NCI-H1105 treated with DMSO at 0.1 percent for 48 hours (cell line): ENCODE results near the gene RAB3A.

Source experiments
- DNase-seq: peaks from one replicate; lab custom pipeline; 2025; lab: John Stamatoyannopoulos, UW

RAB3A gene

GRCh38 chr19:18197306-18197705 lies 6.5 kb downstream of the RAB3A start:
- DNase-seq: no peak

GRCh38 chr19:18196511-18196845 lies 7.4 kb downstream of the RAB3A start:
- no peak for DNase-seq

- DNase-seq: no peak
These were observed 9.1 kb downstream of the RAB3A start for GRCh38 chr19:18194554-18195238.

- DNase-seq: no peak
These were observed 9.7 kb downstream of the RAB3A start for GRCh38 chr19:18194181-18194530.

DNA sequence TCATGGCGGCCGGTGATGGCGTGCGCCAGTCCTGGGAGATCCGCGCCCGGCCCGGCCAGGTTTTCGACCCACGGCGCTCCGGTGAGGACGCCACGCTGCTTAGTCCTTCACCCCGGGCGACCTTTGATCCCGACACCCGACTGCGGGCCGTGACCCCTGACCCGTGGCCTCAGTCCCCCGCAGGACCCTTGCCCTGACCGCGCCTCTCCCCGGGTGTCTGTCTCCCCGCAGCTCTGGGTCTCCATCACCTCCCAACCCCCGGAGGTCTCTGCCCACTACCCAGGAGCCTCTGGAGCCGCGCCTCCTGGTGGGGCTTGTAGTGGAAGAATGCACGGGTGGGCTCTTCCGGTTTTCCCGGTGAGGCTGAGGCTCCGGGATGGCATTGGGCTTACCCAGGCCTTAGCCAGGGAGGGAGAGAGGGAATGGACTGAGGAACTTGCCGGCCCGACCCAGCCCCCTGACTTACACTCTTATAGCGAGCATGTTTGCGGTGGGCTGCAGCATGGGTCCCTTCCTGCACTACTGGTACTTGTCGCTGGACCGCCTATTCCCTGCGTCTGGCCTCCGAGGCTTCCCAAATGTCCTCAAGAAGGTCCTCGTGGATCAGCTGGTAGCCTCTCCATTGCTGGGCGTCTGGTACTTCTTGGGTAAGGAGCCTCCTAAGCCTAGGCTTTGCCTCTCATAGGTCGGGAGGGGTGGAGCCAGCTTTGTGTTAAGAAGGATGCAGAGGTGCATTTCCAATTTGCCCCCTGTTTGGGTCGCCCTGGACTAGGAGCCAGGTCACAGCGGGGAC lies 10.3 kb downstream of the RAB3A start:
- DNase-seq: no peak

- peak; percentile 100 for DNase-seq
These were observed 11.0 kb downstream of the RAB3A start, which contains the start of gene MPV17L2 for GRCh38 chr19:18192673-18193387. TSS of gene MPV17L2 (plus strand) at chr19:18193218. CDS start at chr19:18193282, 64 bp downstream.

DNA sequence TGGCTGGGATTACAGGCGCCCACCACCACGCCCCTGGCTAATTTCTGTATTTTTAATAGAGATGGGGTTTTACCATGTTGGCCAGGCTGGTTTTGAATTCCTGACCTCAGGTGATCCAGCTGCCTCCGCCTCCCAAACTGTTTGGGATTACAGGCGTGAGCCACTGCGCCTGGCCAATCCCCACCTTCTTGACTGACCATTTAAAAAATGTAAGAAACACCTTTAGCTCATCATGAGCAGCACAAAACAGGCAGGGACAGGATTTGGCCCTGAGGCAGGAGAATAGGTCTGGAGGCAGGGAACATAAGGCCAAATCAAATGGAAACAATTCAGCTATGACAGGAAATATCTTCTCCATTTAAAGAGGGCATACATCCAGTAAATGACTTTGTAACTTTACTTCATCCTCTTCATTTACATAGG lies 12.2 kb downstream of the RAB3A start:
- DNase-seq: no peak

DNA sequence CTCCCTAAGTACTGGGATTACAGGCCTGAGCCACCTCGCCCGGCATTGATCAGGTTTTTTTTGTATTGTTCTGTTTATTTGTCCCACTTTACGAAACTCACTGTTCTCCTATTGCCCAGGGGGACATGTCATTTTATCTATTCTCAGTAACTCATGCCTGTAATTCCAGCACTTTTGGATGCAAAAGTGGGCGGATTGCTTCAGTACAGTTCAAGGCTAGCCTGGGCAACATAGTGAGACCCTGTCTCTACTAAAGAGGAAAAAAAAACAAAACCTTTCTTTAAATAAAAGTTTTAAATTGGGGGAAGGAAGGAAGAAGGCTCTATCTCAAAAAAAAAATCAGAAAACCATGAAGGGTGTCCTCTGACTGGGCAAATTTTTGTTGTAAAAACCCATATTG lies 13.6 kb downstream of the RAB3A start:
- no peak for DNase-seq

DNA sequence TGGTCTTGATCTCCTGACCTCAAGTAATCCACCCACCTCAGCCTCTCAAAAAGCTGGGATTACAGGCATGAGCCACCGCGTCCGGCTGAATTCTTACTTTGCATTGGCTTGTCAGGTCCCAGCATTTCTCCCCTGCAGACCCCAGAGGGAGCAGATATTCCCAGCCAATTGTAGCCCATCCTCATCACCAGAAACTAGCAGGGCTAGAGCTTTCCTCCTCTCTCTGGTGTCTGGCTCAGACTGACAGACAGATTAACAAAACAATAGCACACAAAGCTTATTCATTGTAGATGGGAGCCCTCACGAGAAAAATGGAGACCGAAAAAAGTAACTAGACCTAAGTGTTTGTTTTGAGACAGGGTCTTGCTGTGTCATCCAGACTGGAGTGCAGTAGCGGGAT lies 18.3 kb downstream of the RAB3A start:
- no peak for DNase-seq

- no peak for DNase-seq
These were observed 20.3 kb downstream of the RAB3A start for GRCh38 chr19:18183529-18183928.

DNA sequence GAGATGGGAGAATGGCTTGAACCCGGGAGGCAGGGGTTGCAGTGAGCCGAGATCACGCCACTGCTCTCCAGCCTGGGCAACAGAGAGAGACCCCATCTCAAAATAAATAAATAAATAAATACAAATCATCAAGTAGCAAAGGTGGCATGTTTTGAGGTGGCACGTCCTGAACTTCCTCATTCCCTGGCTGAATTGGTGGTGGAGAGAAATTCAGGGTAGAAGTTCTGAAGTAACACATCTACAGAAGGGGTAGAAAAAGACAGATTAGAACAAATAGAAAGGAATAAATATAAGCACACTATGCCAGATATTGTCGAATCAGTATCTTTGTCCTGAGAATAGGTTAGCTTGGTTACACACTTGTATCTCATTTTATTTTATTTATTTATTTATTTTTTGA lies 23.9 kb downstream of the RAB3A start:
- DNase-seq: no peak

- no peak for DNase-seq
These were observed 27.2 kb downstream of the RAB3A start for GRCh38 chr19:18176367-18177310.

- DNase-seq: no peak
These were observed 28.9 kb downstream of the RAB3A start for GRCh38 chr19:18174983-18175382.

- peak; percentile 83 for DNase-seq
These were observed 30.1 kb downstream of the RAB3A start, which contains the start of gene IFI30 for GRCh38 chr19:18173572-18174288. TSS of gene IFI30 (plus strand) at chr19:18173813. CDS start at chr19:18173842, 29 bp downstream.

DNA sequence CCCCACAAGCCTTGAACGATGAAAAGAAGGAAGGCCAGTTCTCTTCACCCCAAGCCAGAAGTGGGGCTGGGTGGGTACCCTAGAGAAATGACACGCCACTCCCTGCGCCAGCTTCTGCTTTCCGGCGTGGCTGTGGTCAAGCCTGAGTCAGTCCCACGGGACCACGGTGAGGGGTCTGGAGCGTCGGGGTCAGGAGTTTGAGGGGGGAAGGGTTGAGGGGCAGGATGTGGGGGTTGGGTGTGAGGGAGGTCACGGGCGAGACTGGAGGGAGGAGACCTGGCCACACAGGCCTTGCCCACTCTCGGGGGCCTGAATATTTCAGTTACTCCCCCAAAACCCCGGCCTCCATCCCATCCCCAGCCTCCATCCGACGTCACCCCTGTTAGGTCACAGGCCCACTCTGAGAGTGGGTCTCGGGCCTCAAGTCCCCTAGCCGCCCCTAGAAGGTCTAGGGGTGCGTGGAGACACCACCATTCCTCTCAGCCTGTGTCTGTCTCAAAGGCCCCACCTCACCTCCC lies 30.7 kb downstream of the RAB3A start:
- DNase-seq: no peak

DNA sequence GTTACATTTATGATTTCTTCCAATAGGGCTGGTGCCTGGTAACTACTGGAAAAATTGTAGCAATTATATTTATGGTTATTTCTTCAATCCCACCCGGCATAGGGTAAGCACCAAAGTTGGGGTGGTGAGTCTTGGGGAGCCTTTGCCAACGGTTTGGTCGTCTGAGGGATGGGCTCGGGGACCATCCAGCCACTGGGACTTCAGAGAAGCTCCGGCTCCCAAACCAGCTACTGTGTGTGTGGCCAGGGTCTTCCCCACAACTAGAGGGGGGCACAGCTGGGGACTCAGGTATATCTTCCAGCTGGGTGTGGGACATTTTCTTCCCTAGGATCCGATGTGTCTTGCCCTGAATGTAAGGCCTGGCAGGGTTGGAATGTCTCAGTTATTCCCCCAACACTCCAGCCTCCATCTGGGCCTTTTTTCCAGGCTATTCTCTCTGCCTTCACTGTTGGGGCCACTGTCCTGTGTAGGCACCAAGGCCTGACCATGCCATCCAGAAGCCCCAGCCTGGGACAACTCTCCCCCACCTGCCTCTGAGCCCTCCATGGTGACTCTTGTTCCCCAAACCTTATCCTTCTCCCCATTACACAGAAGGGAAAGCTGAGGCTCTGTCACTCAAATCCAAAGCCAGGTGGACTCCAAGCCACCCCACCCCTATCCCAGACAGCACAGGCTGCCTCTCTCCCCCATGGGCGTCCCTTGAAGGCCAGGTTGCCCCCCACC lies 31.4 kb downstream of the RAB3A start:
- DNase-seq: no peak

GRCh38 chr19:18171605-18172327 lies 32.1 kb downstream of the RAB3A start:
- DNase-seq: no peak

DNA sequence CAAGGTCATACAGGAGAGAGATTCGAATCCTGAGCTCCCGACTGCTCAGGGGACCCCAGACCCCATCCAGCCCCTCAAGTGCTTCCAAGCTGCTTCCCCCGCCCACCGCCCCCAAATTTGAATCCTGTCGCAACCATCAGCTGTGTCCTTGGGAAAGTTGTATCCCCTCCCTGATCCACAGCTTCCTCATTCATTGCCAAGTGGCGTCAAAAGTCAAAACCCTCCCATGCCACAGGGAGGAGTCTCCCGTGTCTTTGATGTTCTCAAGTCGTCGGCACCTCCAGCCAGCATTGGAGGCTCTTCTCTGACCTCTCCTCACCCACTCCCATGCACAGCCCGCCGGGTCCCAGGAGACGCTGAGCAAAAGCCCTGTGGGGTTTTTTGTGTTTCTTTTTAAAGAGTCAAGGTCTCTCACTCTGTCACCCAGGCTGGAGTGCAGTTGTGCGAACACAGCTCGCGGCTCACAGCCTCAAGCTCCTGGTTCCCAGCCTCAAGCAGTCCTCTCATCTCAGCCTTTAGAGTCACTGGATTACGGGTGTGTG lies 33.1 kb downstream of the RAB3A start:
- DNase-seq: no peak
